SK-N-SH (cell line): Measurements from ENCODE around the gene ZNF705A.
"Not testable (repeated sequence)": the region's sequence is repeated elsewhere in the genome, so short reads cannot be mapped to it uniquely, and the experiment has no call there.

Source experiments
- EP300 ChIP-seq, 2 experiments: IDR thresholded peaks; 2 replicates each; pipeline versions ENCODE4 v1.4.0 to v1.6.1; 2012; ENCODE audit warnings: borderline replicate concordance in 1 of 2, low read depth in 1 of 2, low read length in 1 of 2
- FOXM1 ChIP-seq: IDR thresholded peaks from 2 replicates; pipeline ENCODE4 v1.4.0; 2012; ENCODE audit warnings: low read depth, mild to moderate bottlenecking
- GABPA ChIP-seq: IDR thresholded peaks from 2 replicates; pipeline ENCODE4 v1.4.0; 2012; ENCODE audit warnings: low read depth, mild to moderate bottlenecking
- JUND ChIP-seq: IDR thresholded peaks from 2 replicates; pipeline ENCODE4 v1.4.0; 2012
- POLR2AphosphoS5 ChIP-seq: IDR thresholded peaks from 2 replicates; pipeline ENCODE4 v1.6.1; 2012; ENCODE audit warnings: low read depth, low read length
- RAD21 ChIP-seq: IDR thresholded peaks from 2 replicates; pipeline ENCODE4 v1.6.1; 2012; ENCODE audit warnings: mild to moderate bottlenecking, low read length
- SMC3 ChIP-seq: IDR thresholded peaks from 2 replicates; pipeline ENCODE4 v1.6.1; 2012; ENCODE audit warnings: low read depth, low read length, improper control_type of control experiment
- TF ChIP-seq, protein P1 (sequence below): fragments of 200-600 bp; sonication (generic); IDR thresholded peaks from 2 replicates; pipeline ENCODE4 v1.6.1; 2017; ENCODE audit warnings: antibody characterized with exemption, mild to moderate bottlenecking, moderate library complexity
- TF ChIP-seq, protein P2 (sequence below): fragments of 150-350 bp; IDR thresholded peaks from 2 replicates; pipeline ENCODE4 v1.6.1; 2017; ENCODE audit warnings: antibody characterized with exemption, low read length, low read depth, borderline replicate concordance

DNA sequence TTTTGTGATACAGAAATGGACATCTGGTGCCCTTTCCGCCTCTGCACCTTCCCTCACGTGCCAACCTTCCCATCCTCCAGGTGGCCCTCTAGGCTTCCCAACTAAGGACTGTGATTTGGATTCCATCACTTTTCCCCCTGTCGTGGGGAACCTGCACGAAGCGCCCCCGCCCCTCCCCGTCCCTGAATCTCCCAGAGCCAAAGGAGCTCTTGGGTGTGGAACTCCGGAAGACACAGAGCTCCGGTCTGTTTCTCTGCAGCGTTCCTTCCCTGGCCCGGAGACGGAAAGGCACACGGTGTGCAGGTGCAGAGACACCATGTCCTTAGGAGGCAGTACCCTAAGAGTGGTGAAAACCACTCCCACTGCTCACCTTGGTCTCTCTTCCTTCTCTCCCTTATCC is 66.8 kb downstream of the ZNF705A start:
- not testable (repeated sequence) for TF ChIP-seq SMC3; RAD21; JUND; GABPA; POLR2AphosphoS5; EP300 (IDR thresholded peaks at IDR 0.05; ENCODE audit: borderline replicate concordance in 1 of 2, low read depth in 1 of 2, low read length in 1 of 2); FOXM1
- TF ChIP-seq, protein P1, sequence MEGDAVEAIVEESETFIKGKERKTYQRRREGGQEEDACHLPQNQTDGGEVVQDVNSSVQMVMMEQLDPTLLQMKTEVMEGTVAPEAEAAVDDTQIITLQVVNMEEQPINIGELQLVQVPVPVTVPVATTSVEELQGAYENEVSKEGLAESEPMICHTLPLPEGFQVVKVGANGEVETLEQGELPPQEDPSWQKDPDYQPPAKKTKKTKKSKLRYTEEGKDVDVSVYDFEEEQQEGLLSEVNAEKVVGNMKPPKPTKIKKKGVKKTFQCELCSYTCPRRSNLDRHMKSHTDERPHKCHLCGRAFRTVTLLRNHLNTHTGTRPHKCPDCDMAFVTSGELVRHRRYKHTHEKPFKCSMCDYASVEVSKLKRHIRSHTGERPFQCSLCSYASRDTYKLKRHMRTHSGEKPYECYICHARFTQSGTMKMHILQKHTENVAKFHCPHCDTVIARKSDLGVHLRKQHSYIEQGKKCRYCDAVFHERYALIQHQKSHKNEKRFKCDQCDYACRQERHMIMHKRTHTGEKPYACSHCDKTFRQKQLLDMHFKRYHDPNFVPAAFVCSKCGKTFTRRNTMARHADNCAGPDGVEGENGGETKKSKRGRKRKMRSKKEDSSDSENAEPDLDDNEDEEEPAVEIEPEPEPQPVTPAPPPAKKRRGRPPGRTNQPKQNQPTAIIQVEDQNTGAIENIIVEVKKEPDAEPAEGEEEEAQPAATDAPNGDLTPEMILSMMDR = not testable (repeated sequence)
- TF ChIP-seq, protein P2, sequence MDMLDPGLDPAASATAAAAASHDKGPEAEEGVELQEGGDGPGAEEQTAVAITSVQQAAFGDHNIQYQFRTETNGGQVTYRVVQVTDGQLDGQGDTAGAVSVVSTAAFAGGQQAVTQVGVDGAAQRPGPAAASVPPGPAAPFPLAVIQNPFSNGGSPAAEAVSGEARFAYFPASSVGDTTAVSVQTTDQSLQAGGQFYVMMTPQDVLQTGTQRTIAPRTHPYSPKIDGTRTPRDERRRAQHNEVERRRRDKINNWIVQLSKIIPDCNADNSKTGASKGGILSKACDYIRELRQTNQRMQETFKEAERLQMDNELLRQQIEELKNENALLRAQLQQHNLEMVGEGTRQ = not testable (repeated sequence)
